Stimulated activated CD4-positive, alpha-beta T cell treated with anti-CD3 and anti-CD28 coated beads, TNF-alpha, amount 100 ng/mL, for 4 hours (primary cell): ENCODE measurements around the gene AURKB.
"Not testable (repeated sequence)": the region's sequence is repeated elsewhere in the genome, so short reads cannot be mapped to it uniquely, and the experiment has no call there.

Experiments used
- DNase-seq, 3 experiments: peaks; one replicate each; pipeline ENCODE4 v3.0.0-alpha.2; 2020; ENCODE audit warnings: low read depth in 3 of 3

The AURKB gene

GRCh38 chr17:8209907-8210760, at the start of gene AURKB:
TSS of gene AURKB (minus strand) at chr17:8210575. CDS start at chr17:8210224, 351 bp downstream.
- DNase-seq: peak; percentile 74 to 91 (median 80)

- no peak for DNase-seq
These were observed 47.4 kb upstream of the AURKB start for GRCh38 chr17:8257801-8258200.

- DNase-seq: no peak
These were observed 46.3 kb upstream of the AURKB start for GRCh38 chr17:8256691-8257090.

- no peak for DNase-seq
These were observed 45.9 kb upstream of the AURKB start for GRCh38 chr17:8256291-8256690.

GRCh38 chr17:8255499-8255898, 45.1 kb upstream of the AURKB start:
- DNase-seq: no peak

GRCh38 chr17:8254881-8255280, 44.5 kb upstream of the AURKB start:
- no peak for DNase-seq

- DNase-seq: no peak
These were observed 43.4 kb upstream of the AURKB start for GRCh38 chr17:8253801-8254200.

- not testable (repeated sequence) for DNase-seq
These were observed 41.0 kb upstream of the AURKB start for GRCh38 chr17:8251411-8251810.

- no peak for DNase-seq
These were observed 39.5 kb upstream of the AURKB start for GRCh38 chr17:8249621-8250500.

- DNase-seq: peak; percentile 91 to 96 (median 95)
These were observed 38.6 kb upstream of the AURKB start, which contains the start of gene PFAS for GRCh38 chr17:8248751-8249607. TSS of gene PFAS (plus strand) at chr17:8249289. CDS start at chr17:8253938, 4,649 bp downstream.

GRCh38 chr17:8244768-8245167, 34.4 kb upstream of the AURKB start:
- no peak for DNase-seq

- DNase-seq: no peak
These were observed 33.5 kb upstream of the AURKB start for GRCh38 chr17:8243827-8244226.

GRCh38 chr17:8237886-8238285, 27.5 kb upstream of the AURKB start:
- DNase-seq: no peak

GRCh38 chr17:8237175-8237574, 26.8 kb upstream of the AURKB start:
- no peak for DNase-seq

GRCh38 chr17:8235676-8236075, 25.3 kb upstream of the AURKB start:
- DNase-seq: no peak

GRCh38 chr17:8234361-8235270, 24.2 kb upstream of the AURKB start:
- DNase-seq: no peak

- DNase-seq: no peak
These were observed 21.3 kb upstream of the AURKB start for GRCh38 chr17:8231701-8232100.

GRCh38 chr17:8227238-8227581, 16.8 kb upstream of the AURKB start:
- DNase-seq: no peak

- no peak for DNase-seq
These were observed 16.3 kb upstream of the AURKB start for GRCh38 chr17:8226536-8227237.
